HepG2 (cell line): ENCODE data around the gene MIA2. TPM values are rescaled to one million over a fixed set of nuclear protein-coding genes. Genes with fewer than 3 reads are reported as not detected.
A peak's percentile ranks its signal among the peaks of the same experiment; 100 is the strongest.

Source experiments
- CHD4 ChIP-seq: fragments of 200-600 bp; sonication (generic); IDR thresholded peaks from 2 replicates; pipeline ENCODE4 v1.7.0; 2017; ENCODE audit warnings: mild to moderate bottlenecking, low read length, borderline replicate concordance
- HNRNPL ChIP-seq: fragments of 200-400 bp; formaldehyde crosslinking; IDR thresholded peaks from 2 replicates; pipeline ENCODE4 v1.6.1; 2017; ENCODE audit warnings: mild to moderate bottlenecking, low read depth, low read length
- KIAA2018 ChIP-seq: sonication (generic); formaldehyde crosslinking; IDR thresholded peaks from 2 replicates; pipeline ENCODE4 v1.5.0; 2020; ENCODE audit warnings: mild to moderate bottlenecking, missing genetic modification reagents, borderline replicate concordance
- MAFK ChIP-seq, 2 experiments: IDR thresholded peaks in 1 of 2; conservative IDR thresholded peaks in 1 of 2; 2 replicates each; pipeline ENCODE4 v1.6.1; 2011; ENCODE audit warnings: improper control_type of control experiment in 2 of 2, low read length in 2 of 2
- MED13 ChIP-seq: sonication (generic); formaldehyde crosslinking; IDR thresholded peaks from 2 replicates; pipeline ENCODE4 v1.5.0; 2020; ENCODE audit warnings: missing genetic modification reagents
- MXD1 ChIP-seq: sonication (generic); formaldehyde crosslinking; IDR thresholded peaks from 2 replicates; pipeline ENCODE4 v1.4.0; 2020; ENCODE audit warnings: mild to moderate bottlenecking, missing genetic modification reagents
- ZFP36 ChIP-seq: fragments of 150-350 bp; IDR thresholded peaks from 2 replicates; pipeline ENCODE4 v1.6.1; 2018; ENCODE audit warnings: borderline replicate concordance, low read length, low read depth; ENCODE audit not compliant: partially characterized antibody
- ZNF441 ChIP-seq: sonication (generic); formaldehyde crosslinking; IDR thresholded peaks from 2 replicates; pipeline ENCODE4 v1.7.0; 2021; ENCODE audit warnings: missing genetic modification reagents, borderline replicate concordance
- ZNF564 ChIP-seq: sonication (generic); formaldehyde crosslinking; IDR thresholded peaks from 2 replicates; pipeline ENCODE4 v1.8.1; 2023; ENCODE audit warnings: mild to moderate bottlenecking, missing genetic modification reagents
- ZNF777 ChIP-seq: sonication (generic); formaldehyde crosslinking; IDR thresholded peaks from 2 replicates; pipeline ENCODE4 v1.4.0; 2020; ENCODE audit warnings: missing genetic modification reagents
- ZNF83 ChIP-seq: sonication (generic); formaldehyde crosslinking; IDR thresholded peaks from 2 replicates; pipeline ENCODE4 v1.4.0; 2020; ENCODE audit warnings: missing genetic modification reagents, mild to moderate bottlenecking, borderline replicate concordance
- polyA plus RNA-seq, 8 experiments: library from polyadenylated mRNA; depleted of rRNA in 3 of 8; stranded (reverse) in 7 of 8; unstranded in 1 of 8; fragments of >200 nt; fragmentation: Illumina TruSeq in 4 of 8; extraction: Trizol in 4 of 8; gene quantifications; 2 replicates each; pipeline versions ENCODE4 v1.2.1 to v1.2.3, GENCODE V29; 2011 to 2016; ENCODE audit warnings: low read depth in 4 of 8, missing spikeins in 1 of 8, mixed read lengths in 1 of 8; ENCODE audit not compliant: insufficient read depth in 1 of 8
- total RNA-seq, 5 experiments: library from RNA; depleted of rRNA; stranded (reverse); fragments of >200 nt; fragmentation: Illumina TruSeq; extraction: Trizol; gene quantifications; 2 replicates each; pipeline ENCODE4 v1.2.3, GENCODE V29; 2016; ENCODE audit warnings: low read depth in 1 of 5
- TF ChIP-seq, protein P1 (sequence below): sonication (generic); formaldehyde crosslinking; conservative IDR thresholded peaks from 2 replicates; pipeline ENCODE4 v1.8.0; 2022; ENCODE audit warnings: mild to moderate bottlenecking, moderate library complexity, missing genetic modification reagents
- TF ChIP-seq, protein P2 (sequence below): sonication (generic); formaldehyde crosslinking; conservative IDR thresholded peaks from 2 replicates; pipeline ENCODE4 v1.4.0; 2020; ENCODE audit warnings: missing genetic modification reagents

Gene MIA2
- total and polyA plus RNA-seq, 2 of the 13 experiments (the other 11 are each of a cell fraction or from before 2014, with no cell fraction given), result 134 to 158 TPM

- TF ChIP-seq KIAA2018 (CRISPR knock-in tag) (no peak), MED13 (CRISPR knock-in tag) (peak; percentile 60; the same call in 1 of the 2 replicates), ZNF441 (CRISPR knock-in tag) (peak; percentile 87), CHD4 (peak; percentile 94; the same call in 1 of the 2 replicates), ZNF777 (peak; percentile 79), ZFP36 (no peak), MAFK (conservative IDR thresholded peaks at IDR 0.05 in 1 of 2, IDR thresholded peaks at IDR 0.05 in 1 of 2; ENCODE audit: low read length in 2 of 2) (no peak), ZNF83 (CRISPR knock-in tag) (peak; percentile 95; the same call in 1 of the 2 replicates), ZNF564 (CRISPR knock-in tag) (no peak; the same call in 1 of the 2 replicates), MXD1 (CRISPR knock-in tag) (no peak; the same call in 1 of the 2 replicates), HNRNPL (0 out of 2 replicates have a peak, but pooled peaks have one; percentile 18)
- TF ChIP-seq, protein P1, sequence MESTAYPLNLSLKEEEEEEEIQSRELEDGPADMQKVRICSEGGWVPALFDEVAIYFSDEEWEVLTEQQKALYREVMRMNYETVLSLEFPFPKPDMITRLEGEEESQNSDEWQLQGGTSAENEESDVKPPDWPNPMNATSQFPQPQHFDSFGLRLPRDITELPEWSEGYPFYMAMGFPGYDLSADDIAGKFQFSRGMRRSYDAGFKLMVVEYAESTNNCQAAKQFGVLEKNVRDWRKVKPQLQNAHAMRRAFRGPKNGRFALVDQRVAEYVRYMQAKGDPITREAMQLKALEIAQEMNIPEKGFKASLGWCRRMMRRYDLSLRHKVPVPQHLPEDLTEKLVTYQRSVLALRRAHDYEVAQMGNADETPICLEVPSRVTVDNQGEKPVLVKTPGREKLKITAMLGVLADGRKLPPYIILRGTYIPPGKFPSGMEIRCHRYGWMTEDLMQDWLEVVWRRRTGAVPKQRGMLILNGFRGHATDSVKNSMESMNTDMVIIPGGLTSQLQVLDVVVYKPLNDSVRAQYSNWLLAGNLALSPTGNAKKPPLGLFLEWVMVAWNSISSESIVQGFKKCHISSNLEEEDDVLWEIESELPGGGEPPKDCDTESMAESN (CRISPR knock-in tag), result peak; percentile 86
- TF ChIP-seq, protein P2, sequence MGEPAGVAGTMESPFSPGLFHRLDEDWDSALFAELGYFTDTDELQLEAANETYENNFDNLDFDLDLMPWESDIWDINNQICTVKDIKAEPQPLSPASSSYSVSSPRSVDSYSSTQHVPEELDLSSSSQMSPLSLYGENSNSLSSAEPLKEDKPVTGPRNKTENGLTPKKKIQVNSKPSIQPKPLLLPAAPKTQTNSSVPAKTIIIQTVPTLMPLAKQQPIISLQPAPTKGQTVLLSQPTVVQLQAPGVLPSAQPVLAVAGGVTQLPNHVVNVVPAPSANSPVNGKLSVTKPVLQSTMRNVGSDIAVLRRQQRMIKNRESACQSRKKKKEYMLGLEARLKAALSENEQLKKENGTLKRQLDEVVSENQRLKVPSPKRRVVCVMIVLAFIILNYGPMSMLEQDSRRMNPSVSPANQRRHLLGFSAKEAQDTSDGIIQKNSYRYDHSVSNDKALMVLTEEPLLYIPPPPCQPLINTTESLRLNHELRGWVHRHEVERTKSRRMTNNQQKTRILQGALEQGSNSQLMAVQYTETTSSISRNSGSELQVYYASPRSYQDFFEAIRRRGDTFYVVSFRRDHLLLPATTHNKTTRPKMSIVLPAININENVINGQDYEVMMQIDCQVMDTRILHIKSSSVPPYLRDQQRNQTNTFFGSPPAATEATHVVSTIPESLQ (CRISPR knock-in tag), result peak; percentile 64; the same call in 1 of the 2 replicates
Measured at GRCh38 chr14:39432619-39433451, 199.1 kb downstream of the MIA2 start (continued).
